CD4-positive, alpha-beta T cell treated with Interferon gamma for 1 hour (primary cell): ENCODE data around the gene FOXD4L6.
"Not testable (repeated sequence)": the region's sequence is repeated elsewhere in the genome, so short reads cannot be mapped to it uniquely, and the experiment has no call there.

Source experiments
- DNase-seq: peaks from one replicate; pipeline ENCODE4 v3.0.0-alpha.2; 2020

The FOXD4L6 gene

DNA sequence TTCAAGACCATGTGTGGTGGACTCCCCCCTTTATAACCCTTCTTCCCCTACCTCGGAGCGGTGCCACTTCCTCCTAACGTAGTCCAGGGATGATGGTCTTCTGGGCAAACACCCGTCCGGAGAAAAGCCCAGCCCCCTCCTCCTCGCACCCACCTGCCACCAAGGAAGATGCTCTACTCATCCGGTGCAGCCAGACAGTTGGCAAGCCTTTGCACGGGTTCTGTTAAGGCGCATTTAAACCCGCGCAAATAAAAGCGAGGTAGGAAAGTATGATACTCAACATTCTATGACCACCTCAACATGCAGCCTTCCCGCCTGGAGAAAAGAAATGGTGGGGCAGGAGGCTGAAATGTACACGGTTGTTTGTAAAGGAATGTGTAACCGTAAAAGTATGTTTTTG is at the start of gene FOXD4L6:
FOXD4L6 (minus strand) TSS at position 101 of the 400 bp plus-strand sequence. CDS start 298 bp downstream, outside the sequence.
- DNase-seq, result not testable (repeated sequence)

DNA sequence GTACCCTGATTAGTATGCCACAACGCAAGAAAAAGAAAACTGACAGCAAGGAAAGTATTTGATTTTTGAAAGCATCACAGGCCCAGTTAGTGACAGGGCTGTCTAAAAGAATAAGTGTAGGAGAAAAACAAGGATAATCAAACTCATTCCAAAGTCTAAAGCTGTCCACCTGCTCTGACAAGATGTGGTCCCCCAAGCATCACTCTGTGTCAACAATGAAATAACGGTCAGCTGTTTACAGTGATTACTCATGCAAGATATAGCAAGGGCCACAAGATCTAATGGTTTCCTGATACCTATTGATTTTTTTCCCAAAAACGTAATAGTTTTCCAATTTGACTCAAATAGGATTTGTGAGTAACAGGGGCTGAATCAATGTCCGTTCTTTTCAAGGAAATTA is 46.5 kb upstream of the FOXD4L6 start:
- not testable (repeated sequence) for DNase-seq

DNA sequence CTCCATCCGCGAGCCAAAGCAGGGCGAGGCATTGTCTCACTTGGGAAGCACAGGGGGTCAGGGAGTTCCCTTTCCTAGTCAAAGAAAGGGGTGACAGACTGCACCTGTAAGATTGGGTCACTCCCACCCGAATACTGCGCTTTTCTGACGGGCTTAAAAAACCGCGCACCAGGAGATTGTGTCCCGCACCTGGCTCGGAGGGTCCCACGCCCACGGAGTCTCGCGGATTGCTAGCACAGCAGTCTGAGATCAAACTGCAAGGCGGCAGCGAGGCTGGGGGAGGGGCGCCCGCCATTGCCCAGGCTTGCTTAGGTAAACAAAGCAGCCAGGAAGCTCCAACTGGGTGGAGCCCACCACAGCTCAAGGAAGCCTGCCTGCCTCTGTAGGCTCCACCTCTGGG is 21.6 kb upstream of the FOXD4L6 start:
- not testable (repeated sequence) for DNase-seq

DNA sequence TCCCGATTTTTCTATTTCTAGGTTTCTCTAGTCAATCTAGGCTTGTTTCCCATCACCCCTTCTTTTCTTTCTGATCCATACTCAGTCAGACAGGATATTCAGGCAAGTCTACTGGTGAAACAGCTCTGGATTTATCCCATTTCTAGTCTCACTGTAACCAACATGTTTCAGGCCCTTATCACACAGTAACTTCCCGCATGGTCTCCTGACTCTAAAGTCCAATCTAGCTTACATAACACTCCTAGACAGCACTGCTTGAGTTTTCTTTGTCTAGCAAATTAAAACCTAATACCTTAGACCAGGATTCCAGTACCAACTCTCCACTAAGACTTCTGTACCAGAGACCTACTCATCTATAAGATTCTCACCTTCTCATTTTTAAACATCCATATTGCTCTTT is 13.4 kb upstream of the FOXD4L6 start:
- DNase-seq, result not testable (repeated sequence)

DNA sequence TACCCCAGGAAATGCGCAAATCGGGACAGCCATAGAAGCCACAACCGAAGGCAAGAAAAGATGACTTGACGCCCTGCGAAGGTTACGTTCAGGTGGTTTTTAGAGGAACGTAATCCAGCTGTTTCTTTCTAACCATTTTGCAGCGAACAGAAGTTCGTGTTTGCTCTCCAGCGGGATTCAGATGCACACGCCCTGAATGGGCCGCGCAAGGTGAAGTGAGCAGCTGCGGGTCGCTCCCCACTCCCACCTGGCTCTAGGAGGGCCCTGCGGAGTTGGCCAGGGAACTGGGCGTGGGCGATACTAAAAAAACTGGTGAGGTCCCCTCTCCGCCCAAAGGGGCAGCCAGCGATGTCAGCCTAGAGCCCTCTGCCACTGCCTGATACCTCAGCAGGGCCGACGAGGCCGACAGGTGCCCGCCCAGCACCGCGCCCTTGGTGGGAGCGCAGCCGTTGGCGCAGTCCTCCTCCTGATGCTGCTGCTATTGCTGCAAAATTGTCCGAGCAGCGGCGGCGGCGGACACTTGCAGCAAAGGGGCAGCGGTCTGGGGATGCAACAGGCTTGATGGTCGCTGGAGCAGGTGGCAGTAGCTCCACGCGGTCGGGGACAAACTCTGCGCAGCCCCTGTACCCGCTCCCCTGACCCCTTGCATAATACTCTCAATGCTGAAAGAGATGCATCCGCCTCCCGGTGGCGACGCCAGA is 1.6 kb downstream of the FOXD4L6 start:
- not testable (repeated sequence) for DNase-seq

DNA sequence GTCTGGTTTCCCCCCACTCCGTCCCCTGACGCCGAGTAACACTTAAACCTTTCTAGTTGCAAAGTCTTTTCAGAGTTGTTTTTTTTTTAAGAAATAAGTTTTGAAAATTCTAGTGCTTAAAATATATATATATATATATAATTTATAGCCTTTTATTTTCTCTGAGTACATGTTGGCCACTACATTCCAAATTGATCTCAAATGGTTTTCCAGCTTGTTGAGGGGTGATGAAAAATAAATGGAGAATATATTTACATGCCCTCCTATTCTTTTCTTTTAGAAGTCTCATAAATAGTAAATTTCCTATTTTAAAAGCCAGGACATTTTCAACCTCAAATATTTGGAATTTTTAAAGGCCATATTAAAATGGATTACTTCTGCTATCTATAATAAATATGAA is 2.5 kb downstream of the FOXD4L6 start:
- not testable (repeated sequence) for DNase-seq

DNA sequence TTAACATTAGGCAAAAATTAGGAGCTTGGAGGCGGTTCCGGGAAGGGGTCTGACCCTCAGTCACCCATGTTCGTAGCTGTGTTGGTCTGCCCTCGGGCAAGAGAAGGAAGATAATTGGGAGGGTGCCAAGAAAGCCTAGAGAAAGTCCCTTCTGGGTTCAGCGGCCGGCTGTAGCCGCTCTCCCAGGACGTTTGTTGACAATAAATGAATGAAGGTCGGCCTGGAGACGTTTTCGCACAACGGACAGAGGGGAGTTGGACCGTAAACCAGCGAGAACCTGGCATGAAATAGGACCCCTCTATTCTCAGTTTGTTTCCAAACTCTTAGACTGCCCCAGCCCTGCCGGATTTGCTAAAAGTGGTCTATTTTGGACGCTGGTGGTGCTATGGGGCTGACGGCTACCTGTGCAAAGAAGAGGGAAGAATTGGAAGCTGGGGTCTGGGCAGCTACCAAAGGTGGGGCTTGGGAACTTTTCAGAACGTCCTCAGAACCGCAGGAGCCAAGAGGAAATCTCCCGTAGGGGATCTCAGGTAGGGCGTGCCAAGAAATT is 3.3 kb downstream of the FOXD4L6 start:
- DNase-seq, result not testable (repeated sequence)

DNA sequence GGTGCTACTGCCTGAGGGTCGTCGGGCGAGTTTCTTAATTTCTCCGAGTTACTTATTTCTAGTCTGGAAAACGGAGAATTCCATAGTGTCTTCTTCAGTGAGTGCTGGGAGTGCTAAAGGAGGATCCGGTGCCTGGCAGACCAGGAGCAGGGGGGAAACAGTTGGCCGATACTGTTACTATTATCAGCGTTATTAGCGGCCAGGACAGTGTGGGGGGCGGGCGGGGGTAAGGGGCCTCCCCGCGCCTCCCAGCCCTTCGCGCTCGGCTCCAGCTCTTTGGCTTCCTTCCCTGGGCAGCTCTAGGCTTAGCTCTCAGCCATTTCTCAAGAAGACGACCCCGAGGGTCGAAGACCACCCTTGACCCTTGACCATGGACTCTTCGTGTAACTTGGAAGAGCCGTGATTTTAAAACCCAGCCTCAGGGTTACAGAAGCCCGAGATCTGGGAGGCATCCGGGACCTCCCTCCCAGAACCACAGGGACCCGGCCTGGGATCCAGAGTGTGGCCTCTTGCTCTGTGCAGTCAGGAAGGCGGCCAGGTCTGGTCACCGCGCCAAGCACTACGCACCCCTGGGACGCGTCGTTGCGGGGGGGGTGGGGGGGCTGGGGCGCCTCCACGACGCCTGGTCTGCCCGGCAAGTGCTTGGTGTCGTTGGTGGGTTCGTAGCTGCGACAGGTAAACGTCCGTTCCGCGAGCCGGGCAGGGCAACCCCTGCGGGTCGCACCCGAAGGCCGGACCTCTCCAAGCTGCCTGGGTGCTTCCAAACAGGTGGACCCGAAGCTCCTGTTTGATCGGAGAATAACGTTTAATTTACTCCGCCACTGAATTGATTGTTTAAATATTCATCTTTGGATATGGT is 4.0 kb downstream of the FOXD4L6 start:
- not testable (repeated sequence) for DNase-seq

DNA sequence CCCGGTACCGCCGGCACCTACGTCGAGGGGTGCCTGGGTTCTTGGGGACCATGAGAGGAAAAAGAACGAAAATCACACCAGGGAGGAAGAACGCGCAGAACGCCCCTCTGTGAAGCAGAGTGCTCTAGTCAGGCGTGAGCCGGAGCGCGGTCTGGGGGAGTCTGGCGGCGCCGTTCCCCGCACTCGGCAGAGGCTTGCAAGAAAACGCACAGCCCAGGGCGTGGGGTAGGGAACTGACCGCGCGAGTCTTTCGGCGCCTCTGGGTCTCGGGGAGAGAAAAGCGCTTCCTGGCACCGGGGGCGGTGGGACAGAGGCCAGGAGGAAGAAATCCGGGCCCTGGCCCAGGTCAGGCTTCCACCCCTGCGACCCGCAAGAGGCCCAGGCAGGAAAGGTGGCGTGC is 4.7 kb downstream of the FOXD4L6 start:
- DNase-seq, result not testable (repeated sequence)

DNA sequence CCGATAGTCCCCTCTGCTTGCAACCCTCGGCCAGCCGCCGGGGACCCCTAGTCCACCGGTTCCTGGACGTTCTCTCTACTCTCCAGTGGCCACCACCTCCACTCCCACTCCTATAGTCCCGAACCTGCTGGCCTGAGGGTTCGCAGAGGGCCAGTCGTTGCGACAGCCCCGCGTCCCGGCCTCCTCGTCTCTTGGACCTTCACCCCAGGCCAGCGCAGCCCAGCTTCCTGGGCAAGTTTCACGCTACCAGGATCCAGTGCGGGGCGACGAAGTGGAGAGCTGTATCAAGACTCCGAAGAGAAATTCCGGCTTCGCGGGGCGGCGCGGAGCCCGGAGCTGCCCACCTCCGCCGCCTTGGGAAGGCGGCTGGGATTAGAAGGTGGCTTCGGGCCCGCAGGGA is 5.1 kb downstream of the FOXD4L6 start:
- DNase-seq, result not testable (repeated sequence)

DNA sequence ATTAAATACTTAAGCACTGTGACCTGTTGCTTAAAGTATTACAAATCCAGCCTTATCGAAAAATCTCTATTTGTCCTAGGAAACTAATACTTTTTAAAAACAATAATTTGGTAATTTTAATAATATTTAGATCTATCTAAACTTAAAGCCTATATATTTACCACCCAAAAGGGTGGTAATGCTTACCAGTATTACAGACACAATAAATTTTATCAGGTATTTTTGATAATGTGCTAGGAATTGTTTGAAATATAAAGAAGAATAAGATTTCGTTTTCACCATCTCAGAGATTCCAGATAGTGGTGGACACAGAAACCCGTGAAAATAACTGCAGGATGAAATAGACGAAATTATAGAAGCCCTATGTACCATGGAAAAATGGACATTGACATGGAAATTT is 7.8 kb downstream of the FOXD4L6 start:
- DNase-seq, result not testable (repeated sequence)

DNA sequence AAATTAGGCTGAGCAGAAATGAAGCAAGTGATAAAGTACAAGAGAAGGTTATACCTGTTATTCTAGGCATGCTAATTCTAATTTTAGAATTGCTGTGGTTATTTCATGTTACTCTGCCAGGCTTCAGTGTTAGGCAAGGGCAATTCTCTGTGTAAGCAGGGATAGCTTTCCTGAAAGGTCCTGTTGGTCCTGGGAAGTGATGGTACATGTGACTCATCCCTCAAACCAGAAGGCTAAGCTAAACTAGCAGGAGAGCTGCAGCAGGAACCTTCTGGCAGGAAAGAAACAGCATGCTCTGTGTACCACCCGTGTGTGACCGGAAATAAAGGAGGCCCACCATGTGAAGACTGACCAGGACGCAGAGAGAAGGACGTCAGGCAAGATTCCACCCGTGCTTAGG is 8.8 kb downstream of the FOXD4L6 start:
- DNase-seq, result not testable (repeated sequence)

DNA sequence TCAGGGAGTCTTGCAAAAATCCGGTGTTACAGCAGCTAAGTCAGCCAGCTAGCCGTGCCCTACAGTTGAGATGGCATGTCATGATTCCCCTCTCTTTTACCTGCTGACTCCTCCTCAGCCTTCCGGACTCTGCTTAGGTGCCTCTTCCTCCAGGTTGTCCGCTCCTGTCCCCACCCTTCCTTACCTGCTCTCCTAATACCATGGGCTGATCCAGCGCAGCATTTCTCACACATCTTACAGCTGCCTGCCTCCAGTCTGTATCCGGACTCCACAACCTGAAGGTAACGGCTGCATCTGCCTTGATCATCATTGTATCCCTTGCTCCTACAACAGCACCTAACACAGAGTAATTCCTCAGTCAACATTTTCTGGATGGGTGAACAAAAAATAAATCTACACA is 9.2 kb downstream of the FOXD4L6 start:
- not testable (repeated sequence) for DNase-seq

DNA sequence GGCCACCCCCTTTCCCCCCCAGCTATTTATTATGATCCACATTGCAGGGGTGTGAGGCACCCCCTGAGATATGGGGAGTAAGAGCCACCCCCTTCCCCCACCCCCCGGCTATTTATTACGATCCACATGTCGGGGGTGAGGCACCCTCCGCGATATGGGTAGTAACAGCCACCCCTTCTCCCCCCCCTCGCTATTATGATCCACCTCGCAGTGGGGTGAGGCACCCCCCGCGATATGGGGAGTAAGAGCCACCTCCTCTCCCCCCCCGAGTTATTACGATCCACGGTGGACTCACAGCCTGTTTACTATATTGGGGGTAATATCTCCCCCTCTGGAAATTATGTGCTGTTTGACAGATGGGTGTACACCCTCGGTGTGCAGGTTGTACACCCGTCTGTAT is 15.1 kb downstream of the FOXD4L6 start:
- not testable (repeated sequence) for DNase-seq

DNA sequence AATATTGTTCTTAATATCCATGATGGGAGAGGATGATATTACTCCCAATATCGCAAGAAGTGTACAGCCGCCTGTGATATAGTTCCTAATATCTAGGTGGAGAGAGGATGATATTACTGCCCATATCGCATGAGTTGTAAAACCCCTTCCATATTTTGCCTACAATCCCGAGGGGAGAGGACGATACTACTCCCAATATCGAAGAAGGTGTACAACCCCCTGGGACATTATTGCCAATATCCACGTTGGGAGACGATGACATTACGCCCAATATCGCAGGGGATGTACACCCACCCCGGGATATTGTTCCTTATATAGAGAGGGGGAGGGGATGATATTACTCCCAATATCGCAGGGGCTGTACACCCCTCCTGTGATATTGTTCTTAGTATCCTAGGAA is 17.1 kb downstream of the FOXD4L6 start:
- not testable (repeated sequence) for DNase-seq

DNA sequence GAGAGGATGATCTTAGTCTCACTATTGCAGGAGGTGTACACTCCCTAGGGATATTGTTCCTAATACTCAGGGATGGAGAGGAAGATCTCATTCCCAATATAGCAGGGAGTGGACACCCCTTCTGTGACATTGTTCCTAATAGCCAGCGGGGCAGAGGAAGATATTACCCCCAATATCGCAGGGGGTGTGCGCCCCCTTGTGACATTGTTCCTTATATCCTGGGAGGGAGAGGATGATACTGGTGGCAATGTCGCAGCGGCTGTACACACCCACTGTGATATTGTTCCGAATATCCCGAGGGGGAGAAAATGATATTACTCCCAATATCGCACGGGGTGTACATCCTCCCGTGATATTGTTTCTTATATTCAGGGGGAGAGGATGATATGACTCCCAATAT is 17.6 kb downstream of the FOXD4L6 start:
- not testable (repeated sequence) for DNase-seq

DNA sequence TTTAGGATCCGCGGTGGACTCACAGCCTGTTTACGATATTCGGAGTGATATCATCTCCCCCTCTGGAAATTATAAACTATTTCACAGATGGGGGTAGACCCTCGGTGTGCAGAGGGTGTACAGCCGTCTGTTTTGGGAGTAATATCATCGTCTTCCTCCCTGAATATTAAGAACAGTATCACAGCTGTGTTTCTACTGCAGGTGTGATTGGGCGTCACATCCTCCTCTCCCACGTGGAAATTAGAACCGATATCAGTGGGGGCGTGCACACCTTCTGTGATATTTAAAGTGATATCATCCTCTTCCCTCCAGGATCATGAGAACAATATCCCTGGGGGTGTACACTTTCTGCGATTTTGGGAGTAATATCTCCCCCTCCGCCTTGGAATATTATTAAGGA is 19.2 kb downstream of the FOXD4L6 start:
- DNase-seq, result not testable (repeated sequence)

DNA sequence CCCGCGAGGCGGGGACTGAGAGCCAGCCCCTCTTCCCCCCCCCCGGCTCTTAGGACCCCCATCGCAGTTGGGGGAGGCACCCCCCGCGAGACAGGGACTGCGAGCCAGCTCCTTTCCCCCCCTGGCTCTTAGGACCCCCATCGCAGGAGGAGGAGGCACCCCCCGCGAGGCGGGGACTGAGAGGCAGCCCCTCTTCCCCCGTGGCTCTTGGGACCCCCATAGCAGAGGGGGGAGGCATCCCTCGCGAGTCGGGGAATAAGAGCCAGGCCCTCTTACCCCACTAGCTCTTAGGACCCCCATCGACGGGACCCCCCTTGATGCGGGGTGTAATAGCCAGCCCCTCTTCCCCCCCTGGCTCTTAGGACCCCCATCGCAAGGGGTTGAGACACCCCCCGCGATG is 19.7 kb downstream of the FOXD4L6 start:
- not testable (repeated sequence) for DNase-seq

DNA sequence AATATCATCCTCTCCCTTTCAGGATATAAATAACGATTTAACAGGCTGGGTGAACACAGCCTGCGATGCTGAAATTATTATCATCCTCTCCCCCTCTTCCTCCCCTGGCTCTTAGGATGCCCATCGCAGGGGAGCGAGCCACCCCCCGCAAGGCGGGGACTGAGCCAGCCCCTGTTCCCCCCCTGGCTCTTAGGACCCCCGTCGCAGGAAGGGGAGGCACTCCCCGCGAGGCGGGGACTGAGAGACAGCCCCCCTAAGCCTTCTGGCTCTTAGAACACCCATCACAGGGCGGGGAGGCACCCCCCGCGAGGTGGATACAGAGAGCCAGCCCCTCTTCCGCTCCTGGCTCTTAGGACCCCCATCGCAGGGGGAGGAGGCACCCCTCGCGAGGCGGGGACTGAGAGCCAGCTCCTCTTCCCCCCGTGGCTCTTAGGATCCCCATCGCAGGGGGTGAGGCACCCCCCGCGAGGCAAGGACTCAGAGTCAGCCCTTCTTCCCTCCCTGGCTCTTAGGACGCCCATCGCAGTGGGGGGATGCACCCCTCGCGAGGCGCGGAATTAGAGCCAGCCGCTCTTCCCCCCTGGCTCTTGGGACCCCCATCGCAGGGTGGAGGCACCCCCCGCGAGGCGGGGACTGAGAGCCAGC is 21.9 kb downstream of the FOXD4L6 start:
- not testable (repeated sequence) for DNase-seq

DNA sequence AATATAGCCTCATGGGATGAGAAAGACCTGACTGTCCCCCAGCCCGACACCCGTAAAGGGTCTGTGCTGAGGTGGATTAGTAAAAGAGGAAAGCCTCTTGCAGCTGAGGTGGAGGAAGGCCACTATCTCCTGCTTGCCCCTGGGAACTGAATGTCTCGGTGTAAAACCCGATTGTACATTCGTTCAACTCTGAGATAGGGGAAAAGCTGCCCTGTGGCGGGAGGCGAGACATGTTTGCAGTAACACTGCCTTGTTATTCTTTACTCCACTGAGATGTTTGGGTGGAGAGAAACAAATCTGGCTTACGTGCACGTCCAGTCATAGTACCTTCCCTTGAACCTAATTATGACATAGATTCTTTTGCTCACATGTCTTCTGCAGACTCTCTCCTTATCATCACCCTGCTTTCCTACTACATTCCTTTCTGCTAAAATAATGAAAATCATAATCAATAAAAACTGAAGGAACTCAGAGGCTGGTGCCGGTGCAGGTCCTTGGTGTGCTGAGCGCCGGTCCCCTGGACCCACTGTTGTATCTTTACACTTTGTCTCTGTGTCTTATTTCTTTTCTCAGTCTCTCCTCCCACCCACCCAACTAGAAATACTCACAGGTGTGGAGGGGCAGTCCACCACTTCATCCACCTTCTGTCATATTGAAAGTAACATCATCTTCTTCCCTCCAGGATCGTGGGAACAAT is 22.8 kb downstream of the FOXD4L6 start:
- not testable (repeated sequence) for DNase-seq

DNA sequence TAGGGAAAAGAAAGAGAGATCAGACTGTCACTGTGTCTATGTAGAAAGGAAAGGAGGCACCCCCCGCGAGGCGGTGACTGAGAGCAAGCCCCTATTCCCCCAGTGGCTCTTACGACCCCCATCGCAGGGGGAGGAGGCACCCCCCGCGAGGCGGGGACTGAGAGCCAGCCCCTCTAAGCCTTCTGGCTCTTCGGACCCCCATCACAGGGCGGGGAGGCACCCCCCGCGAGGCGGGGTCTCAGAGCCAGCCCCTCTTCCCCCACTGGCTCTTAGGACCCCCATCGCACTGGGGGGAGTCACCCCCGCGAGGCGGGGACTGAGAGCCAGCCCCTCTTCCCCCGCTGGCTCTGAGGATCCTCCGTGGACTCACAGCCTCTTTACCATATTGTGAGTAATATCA is 23.9 kb downstream of the FOXD4L6 start:
- DNase-seq, result not testable (repeated sequence)

DNA sequence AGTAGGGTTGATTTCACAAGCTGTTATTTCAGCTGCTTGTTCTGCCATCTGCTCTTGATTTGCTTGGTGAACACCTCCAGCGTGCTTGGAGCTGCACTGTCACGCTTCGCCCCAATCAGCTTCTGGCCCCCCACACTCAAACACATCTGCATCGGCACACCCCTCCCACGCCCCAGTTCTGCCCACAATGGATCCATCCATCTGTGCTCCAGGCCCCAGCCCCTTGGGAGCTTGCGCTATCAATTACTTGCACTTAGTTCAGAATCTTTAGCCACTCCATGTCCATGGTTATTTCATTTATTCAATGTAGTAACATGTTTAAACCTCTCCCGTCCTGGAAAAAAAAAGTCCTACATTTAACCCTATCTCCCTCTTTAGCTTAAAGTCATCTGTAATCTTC is 28.0 kb downstream of the FOXD4L6 start:
- DNase-seq, result not testable (repeated sequence)
